SH-SY5Y (cell line): Measurements from ENCODE around the gene SLC30A5.

ENCODE experiments used
- GATA2 ChIP-seq: IDR thresholded peaks from 2 replicates; pipeline ENCODE4 v1.6.1; 2011; ENCODE audit warnings: mild to moderate bottlenecking, low read depth, low read length
- GATA3 ChIP-seq: IDR thresholded peaks from 2 replicates; pipeline ENCODE4 v1.6.1; 2011; ENCODE audit warnings: low read depth, mild to moderate bottlenecking, low read length, moderate library complexity

GRCh38 chr5:69075522-69076179, 18.2 kb upstream of the SLC30A5 start:
- TF ChIP-seq GATA2: no peak
- TF ChIP-seq GATA3: no peak
